H1 (cell line): ENCODE results near the gene RPIA. TPM values are rescaled to one million over a fixed set of nuclear protein-coding genes. Genes with fewer than 3 reads are reported as not detected.

Source experiments
- CHD7 ChIP-seq: fragments of 300-600 bp; sonication (generic); IDR thresholded peaks from 2 replicates; pipeline ENCODE4 v1.7.1; 2012; ENCODE audit warnings: low read length, moderate library complexity, mild to moderate bottlenecking, inconsistent platforms; ENCODE audit not compliant: insufficient replicate concordance
- CREB1 ChIP-seq: IDR thresholded peaks from 2 replicates; pipeline ENCODE4 v1.6.1; 2012; ENCODE audit warnings: inconsistent platforms
- KDM4A ChIP-seq: IDR thresholded peaks from one replicate; pipeline ENCODE4 v1.7.1; 2012; ENCODE audit warnings: low read depth, mild to moderate bottlenecking, moderate library complexity, low read length, inconsistent platforms; ENCODE audit not compliant: severe bottlenecking
- NRF1 ChIP-seq: IDR thresholded peaks from 2 replicates; pipeline ENCODE4 v1.6.1; 2011; ENCODE audit warnings: mild to moderate bottlenecking, low read depth, low read length, improper control_type of control experiment
- POLR2A ChIP-seq, 2 experiments: IDR thresholded peaks; 1 replicate in 1 of 2; 2 replicates in 1 of 2; pipeline ENCODE4 v1.6.1; 2011; ENCODE audit warnings: low read depth in 2 of 2, low read length in 2 of 2, mild to moderate bottlenecking in 2 of 2; ENCODE audit errors: control extremely low read depth in 1 of 2
- SIN3A ChIP-seq, 2 experiments: IDR thresholded peaks in 1 of 2; conservative IDR thresholded peaks in 1 of 2; 2 replicates each; pipeline ENCODE4 v1.6.1; 2011 to 2012; ENCODE audit warnings: low read length in 2 of 2, improper control_type of control experiment in 1 of 2, low read depth in 1 of 2, mild to moderate bottlenecking in 1 of 2
- SP2 ChIP-seq: IDR thresholded peaks from 2 replicates; pipeline ENCODE4 v1.6.1; 2012; ENCODE audit warnings: mild to moderate bottlenecking, low read length, inconsistent platforms
- polyA plus RNA-seq, 7 experiments: library from polyadenylated mRNA; depleted of rRNA in 3 of 7; stranded (reverse) in 5 of 7; unstranded in 2 of 7; fragments of >200 nt in 5 of 7; fragments of 200-250 nt in 2 of 7; gene quantifications; 1 replicate in 5 of 7; 2 replicates in 1 of 7; 4 replicates in 1 of 7; pipeline versions ENCODE4 v1.2.1 to v1.2.3, GENCODE V29; 2011 to 2013; ENCODE audit warnings: missing spikeins in 2 of 7, mixed read lengths in 2 of 7
- total RNA-seq: library from RNA; stranded (reverse); fragmentation: NEBNext Ultra II Directional; extraction: Animal tissue kit (Norgen Biotek cat#: 25700); gene quantifications from 2 replicates; pipeline ENCODE4 v1.2.1, GENCODE V29; 2021
- TF ChIP-seq, protein P1 (sequence below): IDR thresholded peaks from 2 replicates; pipeline ENCODE4 v1.6.1; 2012; ENCODE audit warnings: low read length, inconsistent platforms

The RPIA gene
- total and polyA plus RNA-seq, 2 of the 8 experiments (the other 6 are each of a cell fraction or from before 2014, with no cell fraction given) = 13.1 to 24.0 TPM

DNA sequence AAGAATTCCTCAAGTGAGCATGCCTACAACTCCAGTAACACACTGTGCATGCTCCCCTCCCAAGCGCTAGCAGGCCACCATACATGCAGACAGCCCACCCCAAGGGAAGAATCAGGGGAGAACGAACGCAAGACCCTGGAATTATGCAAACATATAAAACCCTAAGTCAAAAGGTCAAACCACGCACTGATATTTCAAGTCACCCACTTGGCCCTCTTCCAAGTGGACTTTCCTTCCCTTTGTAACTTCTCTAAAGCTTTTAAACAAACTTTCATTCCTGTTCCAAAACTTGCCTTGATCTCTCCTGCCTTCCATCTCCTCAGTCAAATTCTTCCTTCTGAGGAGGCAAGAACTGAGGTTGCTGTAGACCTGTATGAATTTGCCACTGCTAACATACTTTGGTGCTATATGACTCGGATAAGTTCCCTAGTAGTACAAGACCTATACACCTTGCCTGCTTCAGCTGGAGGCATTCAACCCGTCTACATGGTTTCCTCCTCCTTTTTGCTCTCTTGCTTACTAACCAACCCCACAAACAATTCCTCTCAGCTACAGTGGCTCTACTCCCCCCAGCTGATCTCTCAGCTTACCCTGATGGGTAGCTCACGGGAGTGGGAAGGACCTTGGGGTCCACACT, 11.1 kb upstream of the RPIA start (continued):
- TF ChIP-seq CHD7 = no peak
- TF ChIP-seq CREB1 = no peak
- TF ChIP-seq SP2 = no peak
- TF ChIP-seq SIN3A (conservative IDR thresholded peaks at IDR 0.05 in 1 of 2, IDR thresholded peaks at IDR 0.05 in 1 of 2; ENCODE audit: low read depth in 1 of 2, low read length in 2 of 2) = no peak
- TF ChIP-seq KDM4A = no peak
- TF ChIP-seq, protein P1, sequence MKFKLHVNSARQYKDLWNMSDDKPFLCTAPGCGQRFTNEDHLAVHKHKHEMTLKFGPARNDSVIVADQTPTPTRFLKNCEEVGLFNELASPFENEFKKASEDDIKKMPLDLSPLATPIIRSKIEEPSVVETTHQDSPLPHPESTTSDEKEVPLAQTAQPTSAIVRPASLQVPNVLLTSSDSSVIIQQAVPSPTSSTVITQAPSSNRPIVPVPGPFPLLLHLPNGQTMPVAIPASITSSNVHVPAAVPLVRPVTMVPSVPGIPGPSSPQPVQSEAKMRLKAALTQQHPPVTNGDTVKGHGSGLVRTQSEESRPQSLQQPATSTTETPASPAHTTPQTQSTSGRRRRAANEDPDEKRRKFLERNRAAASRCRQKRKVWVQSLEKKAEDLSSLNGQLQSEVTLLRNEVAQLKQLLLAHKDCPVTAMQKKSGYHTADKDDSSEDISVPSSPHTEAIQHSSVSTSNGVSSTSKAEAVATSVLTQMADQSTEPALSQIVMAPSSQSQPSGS = no peak
- TF ChIP-seq POLR2A (IDR thresholded peaks at IDR 0.05; ENCODE audit: control extremely low read depth in 1 of 2, low read depth in 2 of 2, low read length in 2 of 2) = no peak
- TF ChIP-seq NRF1 = no peak
